Neural cell (in vitro differentiated cells): ENCODE results near the gene ITPK1. TPM values are rescaled to one million over a fixed set of nuclear protein-coding genes. Genes with fewer than 3 reads are reported as not detected.

Experiments
- H2AFZ ChIP-seq: fragments of 200-600, 300-800 bp; sonication (generic), shearing (Covaris generic); 2 replicates; pipeline ENCODE4 v1.6.0; 2014; ENCODE audit warnings: low read depth, mild to moderate bottlenecking, antibody characterized with exemption, low read length, moderate library complexity
- H3F3A ChIP-seq: fragments of 200-600 bp; shearing (Covaris generic); 2 replicates; pipeline ENCODE4 v1.6.1; 2016; ENCODE audit warnings: mild to moderate bottlenecking, moderate library complexity, mixed read lengths, antibody characterized with exemption, low read length; ENCODE audit not compliant: insufficient read depth, poor library complexity, severe bottlenecking
- H3K27ac ChIP-seq: fragments of 200-600, 300-800 bp; sonication (generic), shearing (Covaris generic); 2 replicates; pipeline ENCODE4 v1.5.1; 2014; ENCODE audit warnings: mild to moderate bottlenecking, low read length, moderate library complexity
- H3K27me3 ChIP-seq: fragments of 300-800, 200-600 bp; sonication (generic), shearing (Covaris generic); 2 replicates; pipeline ENCODE4 v1.6.0; 2014; ENCODE audit warnings: mild to moderate bottlenecking, low read depth, low read length, moderate library complexity; ENCODE audit not compliant: insufficient read depth
- H3K36me3 ChIP-seq: fragments of 300-800, 200-600 bp; sonication (generic), shearing (Covaris generic); 2 replicates; pipeline ENCODE4 v1.5.1; 2014; ENCODE audit warnings: mild to moderate bottlenecking, antibody characterized with exemption, low read length, moderate library complexity; ENCODE audit not compliant: insufficient read depth
- H3K4me2 ChIP-seq: fragments of 300-800, 200-600 bp; sonication (generic), shearing (Covaris generic); 2 replicates; pipeline ENCODE4 v1.6.0; 2014; ENCODE audit warnings: mild to moderate bottlenecking, low read length
- H3K4me3 ChIP-seq: fragments of 300-800, 200-600 bp; sonication (generic), shearing (Covaris generic); 2 replicates; pipeline ENCODE4 v1.5.1; 2014; ENCODE audit warnings: mild to moderate bottlenecking, low read length, moderate library complexity
- H3K79me2 ChIP-seq: fragments of 200-600 bp; shearing (Covaris generic); replicated peaks from 2 replicates; pipeline ENCODE4 v1.6.0; 2014; ENCODE audit warnings: mild to moderate bottlenecking, low read length, moderate library complexity; ENCODE audit not compliant: insufficient read depth
- H3K9ac ChIP-seq: fragments of 300-800, 200-600 bp; sonication (generic), shearing (Covaris generic); 2 replicates; pipeline ENCODE4 v1.6.1; 2016; ENCODE audit warnings: mild to moderate bottlenecking, low read length, mixed read lengths
- H3K9me2 ChIP-seq: fragments of 200-600 bp; shearing (Covaris generic); 2 replicates; pipeline ENCODE4 v1.6.1; 2016; ENCODE audit warnings: mild to moderate bottlenecking, low read length, mixed read lengths; ENCODE audit not compliant: insufficient read depth
- H3K9me3 ChIP-seq: fragments of 200-600, 300-800 bp; sonication (generic), shearing (Covaris generic); 2 replicates; pipeline ENCODE4 v1.6.1; 2016; ENCODE audit warnings: mild to moderate bottlenecking, mixed run types, low read length, moderate library complexity, mixed read lengths
- H4K20me1 ChIP-seq: fragments of 200-600 bp; shearing (Covaris generic); 2 replicates; pipeline ENCODE4 v1.6.1; 2016; ENCODE audit warnings: mild to moderate bottlenecking, mixed run types; ENCODE audit not compliant: insufficient read depth
- EP300 ChIP-seq: fragments of 450-650 bp; conservative IDR thresholded peaks from 2 replicates; pipeline ENCODE4 v1.6.1; 2014; ENCODE audit warnings: antibody characterized with exemption, mild to moderate bottlenecking, moderate library complexity; ENCODE audit not compliant: poor library complexity, severe bottlenecking
- EZH2 ChIP-seq: fragments of 200-600, 300-800 bp; shearing (Covaris generic), sonication (generic); IDR thresholded peaks from 2 replicates; pipeline ENCODE4 v1.6.1; 2014; ENCODE audit warnings: antibody characterized with exemption, low read length, borderline replicate concordance, mild to moderate bottlenecking; ENCODE audit not compliant: insufficient read depth, poor library complexity, severe bottlenecking
- MXI1 ChIP-seq: fragments of 450-650 bp; conservative IDR thresholded peaks from 2 replicates; pipeline ENCODE4 v1.6.1; 2014; ENCODE audit warnings: antibody characterized with exemption, mild to moderate bottlenecking; ENCODE audit not compliant: poor library complexity, severe bottlenecking
- POLR2AphosphoS5 ChIP-seq: IDR thresholded peaks from 2 replicates; pipeline ENCODE4 v1.6.1; 2012
- RAD21 ChIP-seq: fragments of 450-650 bp; conservative IDR thresholded peaks from 2 replicates; pipeline ENCODE4 v1.6.1; 2014; ENCODE audit warnings: antibody characterized with exemption, mild to moderate bottlenecking, moderate library complexity
- REST ChIP-seq: IDR thresholded peaks from 2 replicates; pipeline ENCODE4 v1.6.1; 2012; ENCODE audit warnings: borderline replicate concordance
- SMC3 ChIP-seq: fragments of 450-650 bp; conservative IDR thresholded peaks from 2 replicates; pipeline ENCODE4 v1.6.1; 2014; ENCODE audit warnings: antibody characterized with exemption, mild to moderate bottlenecking, moderate library complexity; ENCODE audit not compliant: poor library complexity
- TAF1 ChIP-seq: IDR thresholded peaks from 2 replicates; pipeline ENCODE4 v1.6.1; 2012; ENCODE audit warnings: low read depth
- polyA plus RNA-seq: library from polyadenylated mRNA; depleted of rRNA; stranded (reverse); fragments of >200 nt; gene quantifications from 2 replicates; pipeline ENCODE4 v1.2.3, GENCODE V29; 2014
- TF ChIP-seq, protein P1 (sequence below): fragments of 450-650 bp; IDR thresholded peaks from 2 replicates; pipeline ENCODE4 v1.5.1; 2014; ENCODE audit warnings: antibody characterized with exemption, mild to moderate bottlenecking, moderate library complexity; ENCODE audit not compliant: poor library complexity, severe bottlenecking

The ITPK1 gene
- polyA plus RNA-seq, 1 donor from 2014 or later: 65.0 TPM

- H3F3A ChIP-seq: no peaks in the 10 kb centered on the region
- H3K27ac ChIP-seq: no peak overlapping the region
- no peaks in the 10 kb centered on the region for H3K27me3 ChIP-seq
- H2AFZ ChIP-seq: no peak overlapping the region
- H3K9me3 ChIP-seq: no peaks in the 10 kb centered on the region
- no peaks in the 10 kb centered on the region for H3K79me2 ChIP-seq
- H4K20me1 ChIP-seq: no peaks in the 10 kb centered on the region
- TF ChIP-seq SMC3 (no peak), REST (no peak), TAF1 (no peak), MXI1 (no peak), RAD21 (no peak), POLR2AphosphoS5 (no peak), EP300 (no peak), EZH2 (no peak)
- TF ChIP-seq, protein P1, sequence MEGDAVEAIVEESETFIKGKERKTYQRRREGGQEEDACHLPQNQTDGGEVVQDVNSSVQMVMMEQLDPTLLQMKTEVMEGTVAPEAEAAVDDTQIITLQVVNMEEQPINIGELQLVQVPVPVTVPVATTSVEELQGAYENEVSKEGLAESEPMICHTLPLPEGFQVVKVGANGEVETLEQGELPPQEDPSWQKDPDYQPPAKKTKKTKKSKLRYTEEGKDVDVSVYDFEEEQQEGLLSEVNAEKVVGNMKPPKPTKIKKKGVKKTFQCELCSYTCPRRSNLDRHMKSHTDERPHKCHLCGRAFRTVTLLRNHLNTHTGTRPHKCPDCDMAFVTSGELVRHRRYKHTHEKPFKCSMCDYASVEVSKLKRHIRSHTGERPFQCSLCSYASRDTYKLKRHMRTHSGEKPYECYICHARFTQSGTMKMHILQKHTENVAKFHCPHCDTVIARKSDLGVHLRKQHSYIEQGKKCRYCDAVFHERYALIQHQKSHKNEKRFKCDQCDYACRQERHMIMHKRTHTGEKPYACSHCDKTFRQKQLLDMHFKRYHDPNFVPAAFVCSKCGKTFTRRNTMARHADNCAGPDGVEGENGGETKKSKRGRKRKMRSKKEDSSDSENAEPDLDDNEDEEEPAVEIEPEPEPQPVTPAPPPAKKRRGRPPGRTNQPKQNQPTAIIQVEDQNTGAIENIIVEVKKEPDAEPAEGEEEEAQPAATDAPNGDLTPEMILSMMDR: no peak
- H3K4me3 ChIP-seq: no peak overlapping the region
- no peak overlapping the region for H3K9ac ChIP-seq
- no peaks in the 10 kb centered on the region for H3K36me3 ChIP-seq
- no peak overlapping the region for H3K4me2 ChIP-seq
- H3K9me2 ChIP-seq: no peaks in the 10 kb centered on the region
Measured at GRCh38 chr14:92938890-92939671, 176.6 kb downstream of the ITPK1 start.

DNA sequence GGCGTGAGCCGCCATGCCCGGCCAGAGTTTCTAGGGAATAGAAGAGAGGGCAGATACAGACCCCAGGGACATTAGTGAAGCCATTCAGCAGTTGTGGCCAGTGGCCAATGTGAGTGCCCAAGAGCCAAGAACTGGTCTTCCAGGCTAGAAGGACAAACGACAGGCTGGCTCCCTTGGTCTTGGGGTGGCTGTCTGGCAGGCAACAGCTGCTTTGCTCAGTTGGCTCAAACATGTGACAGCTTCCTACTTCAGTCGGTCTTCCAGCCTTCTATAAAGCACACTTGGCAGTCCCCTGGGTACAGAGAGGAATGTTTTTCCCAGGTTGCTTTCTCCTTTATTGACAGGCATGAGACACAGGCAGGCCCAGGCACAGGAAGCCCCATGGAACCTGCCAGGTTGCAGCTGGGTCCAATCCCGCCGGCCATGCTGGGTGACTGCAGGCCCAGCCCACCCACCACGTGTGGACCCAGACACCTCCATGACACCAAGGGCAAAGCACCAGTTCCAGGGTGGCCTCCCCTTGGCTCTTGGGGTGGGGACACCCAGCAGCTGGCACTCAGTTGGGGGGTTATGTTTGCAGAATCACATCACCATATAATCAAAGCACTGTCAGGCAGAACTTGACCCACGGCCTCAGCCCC, 177.4 kb downstream of the ITPK1 start:
- no peaks in the 10 kb centered on the region for H3K27me3 ChIP-seq
- H3F3A ChIP-seq: no peaks in the 10 kb centered on the region
- no peak overlapping the region for H2AFZ ChIP-seq
- no peak overlapping the region for H3K27ac ChIP-seq
- H3K79me2 ChIP-seq: no peaks in the 10 kb centered on the region
- no peaks in the 10 kb centered on the region for H3K9me2 ChIP-seq
- H3K9me3 ChIP-seq: no peaks in the 10 kb centered on the region
- no peak overlapping the region for H3K4me2 ChIP-seq
- H3K9ac ChIP-seq: no peak overlapping the region
- H4K20me1 ChIP-seq: no peaks in the 10 kb centered on the region
- H3K4me3 ChIP-seq: no peak overlapping the region
- no peaks in the 10 kb centered on the region for H3K36me3 ChIP-seq
- no peak for TF ChIP-seq SMC3
- TF ChIP-seq, protein P1: no peak
- no peak for TF ChIP-seq EP300
- no peak for TF ChIP-seq MXI1
- TF ChIP-seq EZH2: no peak
- TF ChIP-seq REST: no peak
- no peak for TF ChIP-seq RAD21
- TF ChIP-seq TAF1: no peak
- no peak for TF ChIP-seq POLR2AphosphoS5
